GM12875 (cell line): ENCODE results near the gene POU2AF1.

Source experiments
- H3K4me3 ChIP-seq: one replicate; pipeline ENCODE4 v1.5.1; 2011; ENCODE audit warnings: low read depth, low read length, control low read depth
- CTCF ChIP-seq: IDR thresholded peaks from 2 replicates; pipeline ENCODE4 v1.5.1; 2011; ENCODE audit warnings: low read depth, mild to moderate bottlenecking, control low read depth, inconsistent platforms, low read length, moderate library complexity, borderline replicate concordance; ENCODE audit not compliant: insufficient read depth

POU2AF1 gene

GRCh38 chr11:111361874-111362273 lies 17.2 kb downstream of the POU2AF1 start:
- H3K4me3 ChIP-seq, result no peak overlapping the region
- no peak for TF ChIP-seq CTCF

GRCh38 chr11:111361052-111361801 lies 17.8 kb downstream of the POU2AF1 start:
- no peak for TF ChIP-seq CTCF

GRCh38 chr11:111360150-111361043 lies 18.7 kb downstream of the POU2AF1 start:
- no peak for TF ChIP-seq CTCF
- no peak overlapping the region for H3K4me3 ChIP-seq

More at GRCh38 chr11:111361052-111361801, 17.8 kb downstream of the POU2AF1 start:
- H3K4me3 ChIP-seq, result no peak overlapping the region

- no peak for TF ChIP-seq CTCF
These were observed 19.6 kb downstream of the POU2AF1 start for GRCh38 chr11:111359223-111360149.

GRCh38 chr11:111358038-111359001 lies 20.8 kb downstream of the POU2AF1 start:
- no peak overlapping the region for H3K4me3 ChIP-seq
- no peak for TF ChIP-seq CTCF

More at GRCh38 chr11:111359223-111360149, 19.6 kb downstream of the POU2AF1 start:
- no peak overlapping the region for H3K4me3 ChIP-seq
